Measurements from ENCODE around the gene HIPK2. TPM values are rescaled to one million over a fixed set of nuclear protein-coding genes. Genes with fewer than 3 reads are reported as not detected.

Gene HIPK2
- total and polyA plus RNA-seq, 2 of the 4 experiments (the other 2 are of a cell fraction): 22.0 to 27.1 TPM

GRCh38 chr7:139526578-139527544 is 250.9 kb downstream of the HIPK2 start (continued):
- TF ChIP-seq RAD21 (IDR thresholded peaks at IDR 0.05; ENCODE audit: low read length) (peak; percentile 27; the same call in 1 of the 2 replicates), CHD1 (IDR thresholded peaks at IDR 0.05; ENCODE audit: low read depth, low read length) (no peak)

GRCh38 chr7:139525750-139526149 is 252.0 kb downstream of the HIPK2 start:
- Histone ChIP-seq H3K23ac (ENCODE audit: low read depth, low read length) (no peak overlapping the region), H3K9ac (ENCODE audit: low read depth, low read length) (no peak overlapping the region), H3K4ac (ENCODE audit: low read depth, low read length) (no peak overlapping the region), H3K4me3 (ENCODE audit: insufficient read depth, low read depth, low read length) (no peak overlapping the region), H4K8ac (ENCODE audit: low read depth in 2 of 2, low read length in 2 of 2) (no peak overlapping the region), H2BK5ac (ENCODE audit: low read depth, low read length, poor library complexity, severe bottlenecking) (no peak overlapping the region), H3K27ac (ENCODE audit: insufficient read depth, low read length) (no peak overlapping the region), H3K79me1 (ENCODE audit: low read depth in 1 of 2, low read length in 2 of 2) (no peaks in the 10 kb centered on the region), H4K5ac (ENCODE audit: low read depth, low read length) (no peak overlapping the region), H2BK15ac (ENCODE audit: low read depth, low read length) (no peak overlapping the region), H3K56ac (ENCODE audit: extremely low read depth, insufficient read depth, low read length) (no peak overlapping the region), H3K27me3 (ENCODE audit: control insufficient read depth, insufficient read depth, low read length) (peaks cover 37% of the 10 kb centered on the region), H3K4me2 (ENCODE audit: low read depth, low read length) (no peak overlapping the region), H3K14ac (replicated peaks; ENCODE audit: low read depth, low read length) (no peak overlapping the region), H2AK9ac (replicated peaks; ENCODE audit: low read depth, low read length, poor library complexity) (no peak overlapping the region), H3K36me3 (ENCODE audit: control insufficient read depth, insufficient read depth, low read length) (no peaks in the 10 kb centered on the region), H4K20me1 (ENCODE audit: insufficient read depth, low read length) (peaks cover 4% of the 10 kb centered on the region; the same call in 1 of the 2 replicates), H3K4me1 (ENCODE audit: control insufficient read depth, insufficient read depth, low read length) (peaks cover 6% of the 10 kb centered on the region; the same call in 1 of the 2 replicates), H2AFZ (replicated peaks; ENCODE audit: low read length, poor library complexity) (no peak overlapping the region), H2BK120ac (ENCODE audit: low read depth, low read length) (no peak overlapping the region), H3K18ac (ENCODE audit: low read depth, low read length) (no peak overlapping the region), H2AK5ac (ENCODE audit: low read depth, low read length) (peak overlapping the region; percentile 19; the same call in 1 of the 2 replicates), H2BK20ac (ENCODE audit: low read depth, low read length) (no peak overlapping the region), H3K9me1 (ENCODE audit: insufficient read depth, low read length) (peaks cover 4% of the 10 kb centered on the region), H4K91ac (ENCODE audit: insufficient read depth, low read depth, low read length) (no peak overlapping the region), H3K9me3 (ENCODE audit: control insufficient read depth, insufficient read depth, low read length) (peaks cover 4% of the 10 kb centered on the region)
- in situ Hi-C loops (cut with MboI; ENCODE audit: low sequenced_read_pairs): no loop called here
- POLR2A ChIA-PET (ENCODE audit: unreplicated experiment): interaction anchor here (0.5 kb wide), 1 partner anchor 88 kb away, joined by 6 read pairs; no protein-coding TSS in a partner anchor
- DNase-seq: no peak
- dilution Hi-C loops (cut with HindIII; ENCODE audit: low sequenced_read_pairs, unreplicated experiment): no loop called here
- CTCF ChIA-PET: no interaction called here
- no peak for ATAC-seq (ENCODE audit: low read depth)
- intact Hi-C loops (cut with micrococcal nuclease): no loop called here
- no TSS peak for BruUV-seq (replicated peaks)
- TF ChIP-seq SMC3 (IDR thresholded peaks at IDR 0.05; ENCODE audit: low read depth, low read length) (no peak), CTCF (conservative IDR thresholded peaks at IDR 0.05; ENCODE audit: low read depth, low read length) (no peak), CHD1 (IDR thresholded peaks at IDR 0.05; ENCODE audit: low read depth, low read length) (no peak), USF2 (IDR thresholded peaks at IDR 0.05; ENCODE audit: low read depth, low read length) (no peak), CEBPB (IDR thresholded peaks at IDR 0.05; ENCODE audit: low read depth, low read length) (no peak), ELK1 (IDR thresholded peaks at IDR 0.05; ENCODE audit: borderline replicate concordance, low read depth, low read length) (no peak), FOS (IDR thresholded peaks at IDR 0.05; ENCODE audit: low read depth, low read length) (no peak), MAFK (IDR thresholded peaks at IDR 0.05; ENCODE audit: low read depth, low read length) (no peak), RCOR1 (IDR thresholded peaks at IDR 0.05; ENCODE audit: insufficient replicate concordance, low read length) (no peak), RFX5 (IDR thresholded peaks at IDR 0.05; ENCODE audit: low read depth, low read length) (no peak), RAD21 (IDR thresholded peaks at IDR 0.05; ENCODE audit: low read length) (no peak), NFE2L2 (IDR thresholded peaks at IDR 0.05; ENCODE audit: low read depth, low read length) (no peak)

Data from IMR-90 (cell line).